CD4-positive, alpha-beta T cell (primary cell): ENCODE results near the gene E2F3. TPM values are rescaled to one million over a fixed set of nuclear protein-coding genes. Genes with fewer than 3 reads are reported as not detected.

Experiments
- ATAC-seq: fragments of 200-7000 bp; cut with Tn5 transposase; one replicate; pipeline ENCODE4 v1.10.0; 2022; ENCODE audit warnings: mild to moderate bottlenecking; ENCODE audit not compliant: poor library complexity
- CTCF ChIA-PET: fragments of 350-600 bp; sonication (Branson Sonifier 250); formaldehyde crosslinking; loops from one replicate; lab custom pipeline; 2021; ENCODE audit warnings: antibody characterized with exemption, inconsistent platforms; lab: Charles Lee
- POLR2A ChIA-PET: fragments of 350-600 bp; sonication (Branson Sonifier 250); formaldehyde crosslinking; loops from one replicate; lab custom pipeline; 2021; ENCODE audit warnings: antibody characterized with exemption, inconsistent platforms; lab: Charles Lee
- DNase-seq, 14 experiments: peaks; one replicate each; pipeline ENCODE4 v3.0.0-alpha.2; 2013 to 2020; ENCODE audit warnings: mixed read lengths in 2 of 14
- H3K27ac ChIP-seq, 2 donors: one replicate each; pipeline versions ENCODE4 v1.5.1 to v1.7.0; 2013; ENCODE audit warnings: low read length in 2 of 2, low read depth in 1 of 2, mild to moderate bottlenecking in 1 of 2
- H3K27me3 ChIP-seq, 2 experiments: 1 replicate in 1 of 2; 2 replicates in 1 of 2; pipeline versions ENCODE4 v1.6.1 to v1.7.0; 2013; ENCODE audit warnings: low read length in 2 of 2, control low read depth in 1 of 2, mild to moderate bottlenecking in 1 of 2, moderate library complexity in 1 of 2; ENCODE audit not compliant: insufficient read depth in 2 of 2, control insufficient read depth in 1 of 2
- H3K36me3 ChIP-seq: one replicate; pipeline ENCODE4 v1.6.1; 2013; ENCODE audit warnings: low read length, control low read depth; ENCODE audit not compliant: insufficient read depth
- H3K4me1 ChIP-seq: one replicate; pipeline ENCODE4 v1.6.1; 2013; ENCODE audit warnings: low read length, control low read depth; ENCODE audit not compliant: insufficient read depth
- H3K4me3 ChIP-seq: one replicate; pipeline ENCODE4 v1.5.1; 2013; ENCODE audit warnings: mild to moderate bottlenecking, low read length, moderate library complexity
- H3K9me3 ChIP-seq, 2 experiments: 1 replicate in 1 of 2; 2 replicates in 1 of 2; pipeline versions ENCODE4 v1.6.1 to v1.7.0; 2013; ENCODE audit warnings: low read length in 2 of 2, mild to moderate bottlenecking in 2 of 2, control low read depth in 1 of 2, moderate library complexity in 1 of 2; ENCODE audit not compliant: control insufficient read depth in 1 of 2, insufficient read depth in 1 of 2
- H3K27ac Mint-ChIP-seq: one replicate; pipeline ENCODE4 v1.8.0; 2020; ENCODE audit warnings: mixed read lengths
- H3K27me3 Mint-ChIP-seq: one replicate; pipeline ENCODE4 v1.8.0; 2021; ENCODE audit warnings: mixed read lengths
- H3K36me3 Mint-ChIP-seq: one replicate; pipeline ENCODE4 v1.8.0; 2021; ENCODE audit warnings: low read depth, mixed read lengths
- H3K4me1 Mint-ChIP-seq: one replicate; pipeline ENCODE4 v1.8.0; 2021; ENCODE audit warnings: low read depth, mixed read lengths
- H3K4me3 Mint-ChIP-seq: one replicate; pipeline ENCODE4 v1.8.0; 2020; ENCODE audit warnings: mild to moderate bottlenecking, mixed read lengths
- H3K9me3 Mint-ChIP-seq: one replicate; pipeline ENCODE4 v1.8.0; 2020; ENCODE audit warnings: mixed read lengths
- intact Hi-C, 2 experiments: fragments of 100-400 bp; cut with DNase I in 1 of 2; cut with micrococcal nuclease in 1 of 2; formaldehyde crosslinking; loops; one replicate each; pipeline versions ENCODE4 v1.15.1 to v1.9.0; 2023 to 2025; cut with DNase I, micrococcal nuclease
- total RNA-seq, 174 experiments: library from RNA in 2 of 174; stranded (reverse) in 2 of 174; gene quantifications; one replicate each; pipeline ENCODE4 v1.2.3 and lab custom pipeline; 2021 to 2026
- TF ChIP-seq, protein P1 (sequence below): fragments of 200-600 bp; IDR thresholded peaks from one replicate; pipeline ENCODE4 v1.8.0; 2022; ENCODE audit warnings: antibody characterized with exemption, mild to moderate bottlenecking

Gene E2F3
- total RNA-seq, 2 experiments from 2014 or later = 2.7 to 2.9 TPM

GRCh38 chr6:20434766-20435165, 33.1 kb downstream of the E2F3 start:
- H3K4me3 ChIP-seq = no peak overlapping the region
- no peaks in the 10 kb centered on the region for H3K4me1 ChIP-seq
- DNase-seq = no peak
- peaks cover 25% of the 10 kb centered on the region for H3K36me3 Mint-ChIP-seq
- H3K4me1 Mint-ChIP-seq = no peaks in the 10 kb centered on the region
- ChIA-PET CTCF (no interaction called here), POLR2A (no interaction called here)
- no peaks in the 10 kb centered on the region for H3K9me3 Mint-ChIP-seq
- no peak overlapping the region for H3K27ac ChIP-seq
- TF ChIP-seq, protein P1, sequence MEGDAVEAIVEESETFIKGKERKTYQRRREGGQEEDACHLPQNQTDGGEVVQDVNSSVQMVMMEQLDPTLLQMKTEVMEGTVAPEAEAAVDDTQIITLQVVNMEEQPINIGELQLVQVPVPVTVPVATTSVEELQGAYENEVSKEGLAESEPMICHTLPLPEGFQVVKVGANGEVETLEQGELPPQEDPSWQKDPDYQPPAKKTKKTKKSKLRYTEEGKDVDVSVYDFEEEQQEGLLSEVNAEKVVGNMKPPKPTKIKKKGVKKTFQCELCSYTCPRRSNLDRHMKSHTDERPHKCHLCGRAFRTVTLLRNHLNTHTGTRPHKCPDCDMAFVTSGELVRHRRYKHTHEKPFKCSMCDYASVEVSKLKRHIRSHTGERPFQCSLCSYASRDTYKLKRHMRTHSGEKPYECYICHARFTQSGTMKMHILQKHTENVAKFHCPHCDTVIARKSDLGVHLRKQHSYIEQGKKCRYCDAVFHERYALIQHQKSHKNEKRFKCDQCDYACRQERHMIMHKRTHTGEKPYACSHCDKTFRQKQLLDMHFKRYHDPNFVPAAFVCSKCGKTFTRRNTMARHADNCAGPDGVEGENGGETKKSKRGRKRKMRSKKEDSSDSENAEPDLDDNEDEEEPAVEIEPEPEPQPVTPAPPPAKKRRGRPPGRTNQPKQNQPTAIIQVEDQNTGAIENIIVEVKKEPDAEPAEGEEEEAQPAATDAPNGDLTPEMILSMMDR = no peak
- peaks cover 7% of the 10 kb centered on the region for H3K36me3 ChIP-seq
- intact Hi-C loops = no loop called here
- no peaks in the 10 kb centered on the region for H3K27me3 Mint-ChIP-seq
- no peaks in the 10 kb centered on the region for H3K27me3 ChIP-seq
- H3K4me3 Mint-ChIP-seq = no peak overlapping the region
- H3K27ac Mint-ChIP-seq = no peak overlapping the region
- H3K9me3 ChIP-seq = peaks cover 0 to 7% of the 10 kb centered on the region in 2 experiments
- no peak for ATAC-seq

DNA sequence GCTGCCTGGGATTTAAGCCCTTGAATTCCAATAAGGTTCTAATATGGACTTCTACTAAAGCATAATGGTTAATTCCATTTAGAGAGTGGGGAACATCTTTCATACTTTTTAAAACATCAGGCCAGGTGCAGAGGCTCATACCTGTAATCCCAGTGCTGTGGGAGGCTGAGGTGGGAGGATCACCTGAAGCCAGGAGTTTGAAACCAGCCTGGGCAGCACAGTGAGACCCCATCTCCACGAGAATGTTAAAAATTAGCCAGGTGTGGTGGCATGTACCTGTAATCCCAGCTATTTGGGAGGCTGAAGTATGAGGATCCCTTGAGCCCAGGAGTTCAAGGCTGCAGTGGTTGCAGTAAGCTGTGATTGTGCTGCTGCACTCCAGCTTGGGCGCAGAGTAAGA, 35.0 kb downstream of the E2F3 start:
- ATAC-seq (no peak), DNase-seq (no peak)
- POLR2A ChIA-PET = no interaction called here
- Mint-ChIP-seq H3K9me3 (no peaks in the 10 kb centered on the region), H3K27me3 (no peaks in the 10 kb centered on the region), H3K27ac (no peak overlapping the region), H3K36me3 (peaks cover 34% of the 10 kb centered on the region), H3K4me3 (no peak overlapping the region), H3K4me1 (no peaks in the 10 kb centered on the region)
- Histone ChIP-seq H3K4me3 (no peak overlapping the region), H3K9me3 (peaks cover 0 to 9% of the 10 kb centered on the region in 2 experiments), H3K4me1 (no peaks in the 10 kb centered on the region), H3K36me3 (peaks cover 7% of the 10 kb centered on the region), H3K27me3 (no peaks in the 10 kb centered on the region), H3K27ac (no peak overlapping the region)
- CTCF ChIA-PET = no interaction called here
- TF ChIP-seq, protein P1 = no peak
- intact Hi-C loops = no loop called here

DNA sequence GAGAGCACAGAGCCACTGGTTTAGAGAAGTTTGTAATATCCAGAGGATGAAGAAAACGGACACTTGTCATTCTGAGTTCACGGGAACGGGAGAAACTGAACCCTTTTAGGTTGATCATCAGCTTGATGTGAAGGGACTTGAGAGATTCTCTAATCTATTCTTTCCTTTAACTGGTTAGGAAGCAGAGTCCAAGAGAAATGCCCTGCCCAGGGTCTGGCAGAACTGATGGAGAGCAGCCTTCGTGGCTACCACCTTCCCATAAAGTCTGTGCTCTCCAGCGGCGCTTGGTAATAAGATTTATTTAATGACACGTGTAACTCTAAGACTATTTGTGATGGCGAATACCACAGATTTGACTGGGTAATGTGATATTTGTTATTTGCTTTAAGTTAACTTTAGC, 36.0 kb downstream of the E2F3 start:
- no peak overlapping the region for H3K4me3 ChIP-seq
- H3K4me1 ChIP-seq = no peaks in the 10 kb centered on the region
- POLR2A ChIA-PET = no interaction called here
- H3K27ac ChIP-seq = no peak overlapping the region
- no peak for ATAC-seq
- H3K9me3 ChIP-seq = peaks cover 0 to 8% of the 10 kb centered on the region in 2 experiments
- peaks cover 7% of the 10 kb centered on the region for H3K36me3 ChIP-seq
- DNase-seq = no peak
- H3K9me3 Mint-ChIP-seq = no peaks in the 10 kb centered on the region
- CTCF ChIA-PET = no interaction called here
- no peaks in the 10 kb centered on the region for H3K4me1 Mint-ChIP-seq
- no peak overlapping the region for H3K4me3 Mint-ChIP-seq
- no peaks in the 10 kb centered on the region for H3K27me3 ChIP-seq
- no peaks in the 10 kb centered on the region for H3K27me3 Mint-ChIP-seq
- TF ChIP-seq, protein P1 = no peak
- intact Hi-C loops = no loop called here
- peaks cover 36% of the 10 kb centered on the region for H3K36me3 Mint-ChIP-seq
- no peak overlapping the region for H3K27ac Mint-ChIP-seq
